Activated naive CD4-positive, alpha-beta T cell treated with anti-CD3 and anti-CD28 coated beads for 36 hours (primary cell): ENCODE data around the gene ZFAND3. TPM values are rescaled to one million over a fixed set of nuclear protein-coding genes. Genes with fewer than 3 reads are reported as not detected.

ENCODE experiments used
- CTCF ChIA-PET: fragments of 350-600 bp; sonication (Branson Sonifier 250); formaldehyde crosslinking; loops from one replicate; lab custom pipeline; 2021; ENCODE audit warnings: antibody characterized with exemption; lab: Charles Lee
- DNase-seq: peaks from one replicate; pipeline ENCODE4 v3.0.0-alpha.2; 2020
- H3K27ac Mint-ChIP-seq: one replicate; pipeline ENCODE4 v1.8.0; 2021; ENCODE audit warnings: mild to moderate bottlenecking, mixed read lengths
- H3K27me3 Mint-ChIP-seq: one replicate; pipeline ENCODE4 v1.8.0; 2021; ENCODE audit warnings: low read depth, mixed read lengths
- H3K36me3 Mint-ChIP-seq: one replicate; pipeline ENCODE4 v1.8.0; 2021; ENCODE audit warnings: low read depth, mixed read lengths
- H3K4me1 Mint-ChIP-seq: one replicate; pipeline ENCODE4 v1.8.0; 2021; ENCODE audit warnings: low read depth, mixed read lengths
- H3K4me3 Mint-ChIP-seq: one replicate; pipeline ENCODE4 v1.8.0; 2021; ENCODE audit warnings: mild to moderate bottlenecking, moderate library complexity, mixed read lengths
- H3K9me3 Mint-ChIP-seq: one replicate; pipeline ENCODE4 v1.8.0; 2021; ENCODE audit warnings: mixed read lengths
- intact Hi-C: fragments of 100-400 bp; cut with micrococcal nuclease; formaldehyde crosslinking; loops from one replicate; pipeline ENCODE4 v1.15.1; 2023
- total RNA-seq, 2 experiments: library from RNA; stranded (reverse); gene quantifications; one replicate each; pipeline ENCODE4 v1.2.3, GENCODE V29; 2021

The ZFAND3 gene
- total RNA-seq, 2 experiments from 2014 or later = 33.6 to 35.3 TPM

GRCh38 chr6:38146734-38147027, 327.2 kb downstream of the ZFAND3 start:
- intact Hi-C loops = no loop called here
- no peaks in the 10 kb centered on the region for H3K9me3 Mint-ChIP-seq
- H3K4me3 Mint-ChIP-seq = no peak overlapping the region
- no peaks in the 10 kb centered on the region for H3K4me1 Mint-ChIP-seq
- H3K27ac Mint-ChIP-seq = no peak overlapping the region
- H3K36me3 Mint-ChIP-seq = no peaks in the 10 kb centered on the region
- no peak for DNase-seq
- CTCF ChIA-PET = no interaction called here
- no peaks in the 10 kb centered on the region for H3K27me3 Mint-ChIP-seq

GRCh38 chr6:38148606-38149005, 329.1 kb downstream of the ZFAND3 start:
- DNase-seq = no peak
- Mint-ChIP-seq H3K4me1 (no peaks in the 10 kb centered on the region), H3K36me3 (no peaks in the 10 kb centered on the region), H3K27ac (no peak overlapping the region), H3K4me3 (no peak overlapping the region), H3K27me3 (no peaks in the 10 kb centered on the region), H3K9me3 (no peaks in the 10 kb centered on the region)
- intact Hi-C loops = no loop called here
- CTCF ChIA-PET = interaction anchor here (1.2 kb wide), 1 partner anchor 28 kb away, joined by 6 read pairs; no protein-coding TSS in a partner anchor

GRCh38 chr6:38149531-38149930, 330.0 kb downstream of the ZFAND3 start:
- Mint-ChIP-seq H3K9me3 (no peaks in the 10 kb centered on the region), H3K27me3 (no peaks in the 10 kb centered on the region), H3K36me3 (no peaks in the 10 kb centered on the region), H3K4me3 (no peak overlapping the region), H3K4me1 (no peaks in the 10 kb centered on the region), H3K27ac (no peak overlapping the region)
- CTCF ChIA-PET = no interaction called here
- intact Hi-C loops = no loop called here
- no peak for DNase-seq

- Mint-ChIP-seq H3K9me3 (no peaks in the 10 kb centered on the region), H3K27me3 (no peaks in the 10 kb centered on the region), H3K36me3 (peaks cover under 1% of the 10 kb centered on the region), H3K4me3 (no peak overlapping the region), H3K27ac (no peak overlapping the region), H3K4me1 (no peaks in the 10 kb centered on the region)
- CTCF ChIA-PET = no interaction called here
- intact Hi-C loops = no loop called here
- DNase-seq = no peak
Observed at GRCh38 chr6:38150021-38150420, 330.5 kb downstream of the ZFAND3 start.

GRCh38 chr6:38150681-38151296, 331.3 kb downstream of the ZFAND3 start:
- Mint-ChIP-seq H3K4me1 (no peaks in the 10 kb centered on the region), H3K4me3 (no peak overlapping the region), H3K36me3 (peaks cover 3% of the 10 kb centered on the region), H3K27ac (no peak overlapping the region), H3K27me3 (no peaks in the 10 kb centered on the region), H3K9me3 (no peaks in the 10 kb centered on the region)
- DNase-seq = no peak
- CTCF ChIA-PET = no interaction called here
- intact Hi-C loops = no loop called here

GRCh38 chr6:38151580-38152500, 332.3 kb downstream of the ZFAND3 start:
- Mint-ChIP-seq H3K4me3 (no peak overlapping the region), H3K27ac (no peak overlapping the region), H3K27me3 (no peaks in the 10 kb centered on the region), H3K9me3 (no peaks in the 10 kb centered on the region), H3K36me3 (peaks cover 3% of the 10 kb centered on the region), H3K4me1 (no peaks in the 10 kb centered on the region)
- no peak for DNase-seq
- CTCF ChIA-PET = interaction anchor here (1.8 kb wide), 1 partner anchor 19 kb away, joined by 3 read pairs; no protein-coding TSS in a partner anchor
- intact Hi-C loops = no loop called here

- Mint-ChIP-seq H3K27ac (no peak overlapping the region), H3K9me3 (no peaks in the 10 kb centered on the region), H3K27me3 (no peaks in the 10 kb centered on the region), H3K36me3 (peaks cover 3% of the 10 kb centered on the region), H3K4me1 (no peaks in the 10 kb centered on the region), H3K4me3 (no peak overlapping the region)
- CTCF ChIA-PET = interaction anchor here (1.8 kb wide), 1 partner anchor 20 kb away, joined by 3 read pairs; no protein-coding TSS in a partner anchor
- no peak for DNase-seq
- intact Hi-C loops = no loop called here
Observed at GRCh38 chr6:38152620-38153019, 333.1 kb downstream of the ZFAND3 start.

GRCh38 chr6:38153076-38153797, 333.7 kb downstream of the ZFAND3 start:
- H3K36me3 Mint-ChIP-seq = peaks cover 3% of the 10 kb centered on the region
- H3K4me1 Mint-ChIP-seq = no peaks in the 10 kb centered on the region
- H3K4me3 Mint-ChIP-seq = no peak overlapping the region
- H3K9me3 Mint-ChIP-seq = no peaks in the 10 kb centered on the region
- no peak overlapping the region for H3K27ac Mint-ChIP-seq
- intact Hi-C loops = no loop called here
- CTCF ChIA-PET = interaction anchor here (1.8 kb wide), 1 partner anchor 20 kb away, joined by 3 read pairs; no protein-coding TSS in a partner anchor
- no peaks in the 10 kb centered on the region for H3K27me3 Mint-ChIP-seq
- DNase-seq = no peak

- intact Hi-C loops = no loop called here
- DNase-seq = no peak
- Mint-ChIP-seq H3K36me3 (peaks cover 4% of the 10 kb centered on the region), H3K9me3 (peaks cover 3% of the 10 kb centered on the region), H3K4me1 (no peaks in the 10 kb centered on the region), H3K4me3 (no peak overlapping the region), H3K27me3 (no peaks in the 10 kb centered on the region), H3K27ac (no peak overlapping the region)
- CTCF ChIA-PET = no interaction called here
Observed at GRCh38 chr6:38153798-38154345, 334.3 kb downstream of the ZFAND3 start.

GRCh38 chr6:38154731-38155130, 335.2 kb downstream of the ZFAND3 start:
- no peaks in the 10 kb centered on the region for H3K4me1 Mint-ChIP-seq
- H3K36me3 Mint-ChIP-seq = peaks cover 7% of the 10 kb centered on the region
- CTCF ChIA-PET = no interaction called here
- no peak for DNase-seq
- no peaks in the 10 kb centered on the region for H3K27me3 Mint-ChIP-seq
- H3K4me3 Mint-ChIP-seq = no peak overlapping the region
- H3K9me3 Mint-ChIP-seq = peaks cover 3% of the 10 kb centered on the region
- intact Hi-C loops = no loop called here
- H3K27ac Mint-ChIP-seq = no peak overlapping the region

- H3K27me3 Mint-ChIP-seq = no peaks in the 10 kb centered on the region
- H3K36me3 Mint-ChIP-seq = peaks cover 10% of the 10 kb centered on the region
- no peak for DNase-seq
- CTCF ChIA-PET = no interaction called here
- no peak overlapping the region for H3K4me3 Mint-ChIP-seq
- H3K4me1 Mint-ChIP-seq = no peaks in the 10 kb centered on the region
- no peak overlapping the region for H3K27ac Mint-ChIP-seq
- intact Hi-C loops = no loop called here
- H3K9me3 Mint-ChIP-seq = peaks cover 3% of the 10 kb centered on the region
Observed at GRCh38 chr6:38155144-38155543, 335.6 kb downstream of the ZFAND3 start.

- intact Hi-C loops = no loop called here
- H3K9me3 Mint-ChIP-seq = peaks cover 3% of the 10 kb centered on the region
Observed at GRCh38 chr6:38155621-38156204, 336.2 kb downstream of the ZFAND3 start.

More at GRCh38 chr6:38155621-38156204, 336.2 kb downstream of the ZFAND3 start:
- no peak for DNase-seq
- no peaks in the 10 kb centered on the region for H3K27me3 Mint-ChIP-seq
- no peaks in the 10 kb centered on the region for H3K4me1 Mint-ChIP-seq
- no peak overlapping the region for H3K4me3 Mint-ChIP-seq
- H3K27ac Mint-ChIP-seq = no peak overlapping the region
- peaks cover 12% of the 10 kb centered on the region for H3K36me3 Mint-ChIP-seq
- CTCF ChIA-PET = interaction anchor here (0.7 kb wide), 1 partner anchor 365 kb away, joined by 3 read pairs; no protein-coding TSS in a partner anchor
